AG04449 (cell line): ENCODE measurements around the gene PDZD4.

Source experiments
- CTCF ChIA-PET: fragments of 350-600 bp; formaldehyde crosslinking; extraction: SDS; loops from one replicate; lab custom pipeline; 2021; ENCODE audit warnings: antibody characterized with exemption; lab: Yijun Ruan, JAX
- POLR2A ChIA-PET: fragments of 400-600, 350-600 bp; formaldehyde crosslinking; extraction: SDS; loops from one replicate; lab custom pipeline; 2020; ENCODE audit warnings: antibody characterized with exemption, inconsistent platforms; lab: Yijun Ruan, JAX
- DNase-seq: peaks from one replicate; pipeline ENCODE4 v3.0.0-alpha.2; 2010; ENCODE audit warnings: low read depth, low spot score
- H3K4me3 ChIP-seq: 2 replicates; pipeline ENCODE4 v1.5.1; 2011; ENCODE audit warnings: low read depth, mild to moderate bottlenecking, control low read depth, low read length
- CTCF ChIP-seq: IDR thresholded peaks from one replicate; pipeline ENCODE4 v1.5.1; 2011; ENCODE audit warnings: mild to moderate bottlenecking, moderate library complexity, low read length, control low read depth, inconsistent platforms; ENCODE audit not compliant: insufficient read depth; ENCODE audit errors: missing control alignments

Gene PDZD4

GRCh38 chrX:153831429-153832150 lies 1.2 kb upstream of the PDZD4 start:
- DNase-seq: no peak
- CTCF ChIA-PET: no interaction called here
- no peak for TF ChIP-seq CTCF
- H3K4me3 ChIP-seq: no peak overlapping the region
- POLR2A ChIA-PET: no interaction called here

DNA sequence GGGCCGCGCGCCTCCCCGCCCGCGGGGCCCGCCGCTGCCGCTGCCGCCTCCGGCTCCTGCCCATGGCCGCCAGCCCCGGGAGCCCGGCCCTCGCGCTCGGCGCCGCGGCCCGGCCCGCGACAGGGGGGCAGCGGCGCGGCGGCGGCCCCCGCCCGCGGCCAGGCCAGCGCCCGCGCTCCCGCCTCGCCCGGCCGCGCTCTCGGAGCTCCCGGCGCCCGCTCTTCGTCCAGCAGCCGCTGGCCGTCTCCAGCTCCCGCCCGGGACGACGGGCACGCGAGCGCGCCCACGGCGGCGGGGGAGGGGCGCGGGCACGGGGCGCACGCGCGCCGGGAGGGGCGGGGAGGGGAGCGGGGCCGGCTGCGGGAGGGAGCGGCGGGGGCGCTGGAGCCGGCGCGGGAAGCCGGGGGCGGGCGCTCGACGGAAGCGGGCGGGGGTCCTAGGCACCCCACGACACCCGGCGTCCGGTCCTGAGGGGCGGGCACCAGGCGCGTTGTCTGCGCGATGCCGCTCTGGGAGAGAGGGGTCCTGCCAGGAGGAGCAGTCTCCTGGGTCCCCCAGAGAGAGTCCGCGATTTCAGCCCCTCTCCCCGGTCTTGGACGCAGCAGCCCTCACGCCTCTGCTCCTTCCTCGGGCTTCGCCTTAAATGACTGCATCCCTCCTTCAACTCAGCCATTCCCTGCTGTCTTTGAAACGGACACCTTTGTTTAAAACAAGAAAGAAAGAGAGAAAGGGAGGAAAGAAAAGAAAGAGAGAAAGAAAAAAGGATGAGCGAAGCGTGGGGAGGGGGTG lies 490 bp upstream of the PDZD4 start:
- TF ChIP-seq CTCF: no peak
- ChIA-PET CTCF (no interaction called here), POLR2A (no interaction called here)
- no peak overlapping the region for H3K4me3 ChIP-seq
- DNase-seq: no peak

- ChIA-PET POLR2A (no interaction called here), CTCF (no interaction called here)
- DNase-seq: no peak
- TF ChIP-seq CTCF: no peak
- no peak overlapping the region for H3K4me3 ChIP-seq
Observed at GRCh38 chrX:153829549-153829798, 870 bp downstream of the PDZD4 start.

DNA sequence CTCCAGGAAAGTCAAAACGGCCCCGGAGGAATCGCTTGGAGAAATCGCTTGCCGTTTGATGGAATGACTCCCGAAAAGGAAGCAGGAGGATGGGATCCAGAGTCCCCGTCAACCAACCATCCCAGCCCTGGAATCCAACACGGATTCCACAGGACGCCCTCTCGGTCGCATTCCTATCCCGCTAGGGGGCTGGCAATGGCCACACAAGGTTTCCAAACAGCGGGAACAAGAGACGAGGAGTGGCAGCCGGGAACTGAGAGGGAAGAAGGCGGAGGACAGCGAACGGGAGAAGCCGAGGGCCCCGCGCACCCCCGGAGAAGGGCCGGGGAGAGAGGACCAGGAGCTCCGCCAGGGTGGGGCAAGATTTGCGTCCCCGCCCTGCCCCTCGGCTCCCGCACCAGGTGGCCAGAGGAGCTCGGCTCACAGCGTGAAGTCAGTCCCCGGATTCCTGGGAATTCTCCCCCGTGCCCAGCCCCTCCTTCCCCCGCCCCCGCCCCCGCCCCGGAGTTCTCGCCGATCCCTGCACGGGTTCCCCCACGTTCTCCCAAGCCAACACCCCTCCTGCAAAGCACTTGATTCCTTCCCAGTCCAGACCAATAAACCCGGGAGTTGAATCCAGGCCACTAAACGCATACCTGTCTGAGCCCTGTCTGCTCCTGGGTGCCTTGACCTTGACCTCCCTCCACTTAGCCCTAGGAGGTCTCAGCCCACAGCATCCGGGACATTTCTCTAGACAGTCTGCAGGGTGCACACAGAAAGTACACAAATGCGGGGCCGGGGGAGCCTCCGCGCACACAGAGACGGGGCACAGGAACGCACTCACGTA lies 1.4 kb downstream of the PDZD4 start:
- no peak overlapping the region for H3K4me3 ChIP-seq
- POLR2A ChIA-PET: no interaction called here
- no peak for TF ChIP-seq CTCF
- no peak for DNase-seq
- CTCF ChIA-PET: no interaction called here

- CTCF ChIA-PET: interaction anchor here (1.0 kb wide), 1 partner anchor 119 kb away, joined by 3 read pairs; no protein-coding TSS in a partner anchor
- no peak for DNase-seq
- no peak for TF ChIP-seq CTCF
- H3K4me3 ChIP-seq: no peak overlapping the region
- POLR2A ChIA-PET: no interaction called here
Observed at GRCh38 chrX:153828308-153828707, 2.0 kb downstream of the PDZD4 start.

DNA sequence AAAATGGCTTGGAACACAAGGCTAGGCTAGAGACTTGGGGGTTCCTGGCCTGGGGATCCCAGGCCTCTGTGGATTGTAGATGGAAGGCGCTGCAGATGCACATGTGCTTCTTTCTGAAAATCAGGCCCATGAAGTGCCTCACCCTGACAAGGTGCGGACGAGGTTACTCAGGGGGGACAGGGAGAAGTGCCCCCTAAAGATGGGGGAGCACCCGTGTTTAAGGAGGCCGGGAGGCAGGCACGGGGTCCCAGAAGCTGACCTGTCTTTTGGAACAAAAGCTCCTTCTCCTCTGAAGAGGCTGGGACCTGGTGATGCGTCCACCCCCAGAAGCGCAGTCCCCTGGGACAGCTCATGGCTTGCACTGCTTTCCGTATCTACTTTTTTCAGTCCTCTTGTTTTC lies 2.4 kb downstream of the PDZD4 start:
- ChIA-PET CTCF (interaction anchor here (1.0 kb wide), 1 partner anchor 119 kb away, joined by 3 read pairs; no protein-coding TSS in a partner anchor), POLR2A (no interaction called here)
- H3K4me3 ChIP-seq: no peak overlapping the region
- TF ChIP-seq CTCF: no peak
- DNase-seq: no peak
